ENCODE data around the gene FOXP1.

The FOXP1 gene

DNA sequence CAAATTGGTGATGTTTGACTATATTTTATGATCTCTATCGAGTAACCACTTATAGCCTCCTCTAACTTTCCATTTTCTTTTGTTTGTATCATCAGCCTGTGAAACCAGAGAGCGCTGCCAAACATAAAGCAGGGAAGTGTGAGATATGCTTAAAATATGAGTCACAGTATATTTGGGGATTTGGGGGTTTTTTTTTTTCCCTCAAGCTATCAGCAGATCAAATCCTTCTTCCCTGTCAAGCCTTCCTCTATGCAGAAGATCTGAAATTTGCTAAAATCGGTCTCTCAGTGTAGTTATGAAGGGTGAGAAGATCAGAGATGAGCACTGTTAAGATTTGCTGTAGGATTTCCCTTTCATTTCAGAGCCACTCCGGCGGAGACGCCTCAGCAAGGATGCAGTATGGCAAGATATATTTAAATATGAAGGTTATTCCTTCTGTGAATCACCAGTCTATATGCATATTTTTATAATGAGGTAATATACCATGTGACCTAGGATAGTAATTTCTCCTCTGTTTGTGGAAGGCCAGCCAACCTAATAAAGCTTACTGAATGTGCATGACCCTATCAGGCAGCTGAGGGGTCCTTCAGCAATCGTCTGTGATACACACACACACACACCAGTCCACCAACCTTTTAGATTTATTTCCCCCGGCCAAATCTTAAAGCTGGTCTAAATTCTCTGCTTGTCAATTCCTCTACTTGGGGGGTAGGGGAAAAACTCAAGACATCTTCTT, 474.1 kb downstream of the FOXP1 start:
- TF ChIP-seq, protein P1, sequence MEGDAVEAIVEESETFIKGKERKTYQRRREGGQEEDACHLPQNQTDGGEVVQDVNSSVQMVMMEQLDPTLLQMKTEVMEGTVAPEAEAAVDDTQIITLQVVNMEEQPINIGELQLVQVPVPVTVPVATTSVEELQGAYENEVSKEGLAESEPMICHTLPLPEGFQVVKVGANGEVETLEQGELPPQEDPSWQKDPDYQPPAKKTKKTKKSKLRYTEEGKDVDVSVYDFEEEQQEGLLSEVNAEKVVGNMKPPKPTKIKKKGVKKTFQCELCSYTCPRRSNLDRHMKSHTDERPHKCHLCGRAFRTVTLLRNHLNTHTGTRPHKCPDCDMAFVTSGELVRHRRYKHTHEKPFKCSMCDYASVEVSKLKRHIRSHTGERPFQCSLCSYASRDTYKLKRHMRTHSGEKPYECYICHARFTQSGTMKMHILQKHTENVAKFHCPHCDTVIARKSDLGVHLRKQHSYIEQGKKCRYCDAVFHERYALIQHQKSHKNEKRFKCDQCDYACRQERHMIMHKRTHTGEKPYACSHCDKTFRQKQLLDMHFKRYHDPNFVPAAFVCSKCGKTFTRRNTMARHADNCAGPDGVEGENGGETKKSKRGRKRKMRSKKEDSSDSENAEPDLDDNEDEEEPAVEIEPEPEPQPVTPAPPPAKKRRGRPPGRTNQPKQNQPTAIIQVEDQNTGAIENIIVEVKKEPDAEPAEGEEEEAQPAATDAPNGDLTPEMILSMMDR (IDR thresholded peaks at IDR 0.05; ENCODE audit: control extremely low read depth, extremely low read depth, low read depth, missing control alignments): no peak
- DNase-seq (ENCODE audit: extremely low spot score): no peak
- POLR2A ChIA-PET: no interaction called here
- CTCF ChIA-PET: interaction anchor here (1.1 kb wide), 1 partner anchor 13 kb away, joined by 3 read pairs; no protein-coding TSS in a partner anchor

DNA sequence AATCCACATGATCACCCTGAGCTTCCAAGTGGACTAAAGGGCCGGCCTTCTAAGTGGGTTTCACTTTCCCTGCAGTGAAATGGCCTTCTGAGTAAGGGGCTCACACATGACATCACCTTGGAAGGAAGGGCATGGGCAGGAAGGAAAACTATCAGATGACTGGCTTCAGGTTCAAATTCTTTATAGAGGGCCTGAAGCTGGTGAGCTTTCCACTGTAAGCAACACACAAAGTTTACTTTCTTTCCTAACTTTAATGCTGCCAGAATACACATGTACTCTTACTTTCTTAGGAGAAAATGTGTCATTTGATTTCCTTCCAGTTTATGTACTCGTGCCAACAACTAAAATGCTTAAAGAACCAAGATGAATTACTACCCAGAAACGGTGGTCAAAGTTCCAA, 475.6 kb downstream of the FOXP1 start:
- ChIA-PET CTCF (no interaction called here), POLR2A (no interaction called here)
- no peak for DNase-seq (ENCODE audit: extremely low spot score)
- TF ChIP-seq, protein P1 (IDR thresholded peaks at IDR 0.05; ENCODE audit: control extremely low read depth, extremely low read depth, low read depth, missing control alignments): no peak

GRCh38 chr3:71104976-71105375, 478.6 kb downstream of the FOXP1 start:
- DNase-seq (ENCODE audit: extremely low spot score): no peak
- POLR2A ChIA-PET: no interaction called here
- TF ChIP-seq, protein P1 (IDR thresholded peaks at IDR 0.05; ENCODE audit: control extremely low read depth, extremely low read depth, low read depth, missing control alignments): no peak
- CTCF ChIA-PET: no interaction called here

GRCh38 chr3:71104556-71104955, 479.0 kb downstream of the FOXP1 start:
- DNase-seq (ENCODE audit: extremely low spot score): no peak
- ChIA-PET POLR2A (no interaction called here), CTCF (no interaction called here)
- TF ChIP-seq, protein P1 (IDR thresholded peaks at IDR 0.05; ENCODE audit: control extremely low read depth, extremely low read depth, low read depth, missing control alignments): no peak

DNA sequence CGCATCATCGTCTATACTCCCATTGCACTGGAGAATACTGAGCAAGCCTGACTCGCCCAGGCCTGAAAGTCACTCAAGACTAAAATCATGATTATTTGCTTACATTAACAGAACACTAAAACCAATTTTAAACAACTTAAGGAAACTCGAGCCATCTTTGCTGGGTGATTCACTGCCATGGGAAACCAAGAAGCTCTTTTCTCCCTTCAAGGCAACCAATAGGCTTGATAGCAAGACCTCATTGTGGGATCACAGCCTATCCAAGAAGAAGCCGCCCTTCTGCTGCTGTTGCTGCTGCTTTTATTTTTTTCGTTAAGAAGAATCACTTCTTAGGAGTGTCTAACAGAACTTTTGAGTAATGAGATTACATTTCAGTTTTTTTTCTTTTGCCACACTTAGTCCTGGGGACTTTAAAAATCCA, 479.4 kb downstream of the FOXP1 start:
- no peak for DNase-seq (ENCODE audit: extremely low spot score)
- POLR2A ChIA-PET: no interaction called here
- CTCF ChIA-PET: no interaction called here

DNA sequence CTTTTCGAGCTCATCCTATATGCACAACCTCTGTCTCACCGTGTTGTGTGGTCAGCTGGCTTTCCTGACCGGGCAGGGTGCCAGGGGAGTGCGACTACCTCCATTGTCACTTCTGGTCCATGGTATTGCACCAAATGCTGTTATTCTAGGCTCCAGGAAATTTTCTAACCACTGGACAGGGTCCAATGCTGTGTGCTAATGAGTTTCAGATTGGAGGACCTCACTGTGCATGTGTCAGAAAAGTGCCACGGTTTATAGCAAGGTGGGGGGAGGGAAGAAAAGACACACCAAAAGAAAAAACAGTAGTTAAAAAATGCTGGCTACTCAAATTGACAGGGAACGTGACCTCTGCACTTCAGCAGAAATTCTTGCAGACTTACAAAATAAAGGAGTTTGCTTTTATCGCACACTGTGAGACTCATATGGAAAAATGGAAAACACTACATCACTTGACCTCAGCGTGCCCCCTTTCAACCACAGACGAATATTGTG, 480.1 kb downstream of the FOXP1 start:
- TF ChIP-seq, protein P1 (IDR thresholded peaks at IDR 0.05; ENCODE audit: control extremely low read depth, extremely low read depth, low read depth, missing control alignments): no peak
- POLR2A ChIA-PET: interaction anchor here (0.7 kb wide), 1 partner anchor 43 kb away, joined by 3 read pairs; no protein-coding TSS in a partner anchor
- CTCF ChIA-PET: interaction anchor here (0.7 kb wide), 1 partner anchor 8 kb away, joined by 3 read pairs; no protein-coding TSS in a partner anchor
- no peak for DNase-seq (ENCODE audit: extremely low spot score)

More for the DNA sequence above, 479.4 kb downstream of the FOXP1 start:
- TF ChIP-seq, protein P1 (IDR thresholded peaks at IDR 0.05; ENCODE audit: control extremely low read depth, extremely low read depth, low read depth, missing control alignments): no peak

Data from GM10248 (cell line).